K562 (cell line): ENCODE results near the gene ATM. TPM values are rescaled to one million over a fixed set of nuclear protein-coding genes. Genes with fewer than 3 reads are reported as not detected.

Experiments
- ATAC-seq: fragments of 200-7000 bp; cut with Tn5 transposase; 3 replicates; pipeline ENCODE4 v1.9.1; 2020; ENCODE audit warnings: moderate library complexity
- BruUV-seq: library from RNA; stranded (reverse); fragments of 400-500 nt; replicated peaks from 2 replicates; lab custom pipeline; 2021; lab: Mats Ljungman, UMichigan
- CTCF ChIA-PET: fragments of 300-600 bp; formaldehyde crosslinking; extraction: SDS; loops from one replicate; lab custom pipeline; 2021; ENCODE audit warnings: low intra/inter-chr PET ratio; lab: Yijun Ruan, JAX
- POLR2A ChIA-PET: fragments of 300-600, 350-650 bp; sonication (Branson Sonifier 250); formaldehyde crosslinking; extraction: SDS; loops from one replicate; lab custom pipeline; 2021; ENCODE audit warnings: antibody characterized with exemption, inconsistent platforms; lab: Yijun Ruan, JAX
- DNase-seq, 4 experiments: peaks; one replicate each; pipeline versions ENCODE4 v3.0.0 to v3.0.0-alpha.2; 2011 to 2018; ENCODE audit warnings: low spot score in 3 of 4, mixed read lengths in 3 of 4; ENCODE audit errors: extremely low read depth in 1 of 4
- FAIRE-seq: peaks from 2 replicates; lab custom pipeline; 2011; peaks lifted over from hg19 to GRCh38; lab: Jason Lieb, UNC
- H2AFZ ChIP-seq: 2 replicates; pipeline ENCODE4 v1.6.0; 2011; ENCODE audit warnings: low read depth, low read length, control low read depth, inconsistent platforms
- H3K27ac ChIP-seq: fragments of 200-600 bp; 3 replicates; pipeline ENCODE4 v1.8.0; 2011; ENCODE audit warnings: low read depth, mild to moderate bottlenecking, control low read depth, inconsistent platforms, low read length, moderate library complexity, mixed read lengths; ENCODE audit errors: extremely low read depth
- H3K27me3 ChIP-seq, 2 experiments: fragments of 300-600 bp in 1 of 2; 2 replicates in 1 of 2; 3 replicates in 1 of 2; pipeline versions ENCODE4 v1.6.0 to v1.8.0; 2011; ENCODE audit warnings: inconsistent platforms in 2 of 2, low read length in 2 of 2, mild to moderate bottlenecking in 1 of 2, mixed read lengths in 1 of 2, moderate library complexity in 1 of 2; ENCODE audit not compliant: control insufficient read depth in 2 of 2, insufficient read depth in 2 of 2
- H3K36me3 ChIP-seq: fragments of 300-600 bp; 3 replicates; pipeline ENCODE4 v1.8.0; 2011; ENCODE audit warnings: mild to moderate bottlenecking, low read length, inconsistent platforms; ENCODE audit not compliant: control insufficient read depth, insufficient read depth
- H3K4me1 ChIP-seq, 2 experiments: fragments of 200-600 bp in 1 of 2; replicated peaks in 1 of 2; 2 replicates in 1 of 2; 3 replicates in 1 of 2; pipeline versions ENCODE4 v1.5.1 to v1.8.0; 2011; ENCODE audit warnings: inconsistent platforms in 2 of 2, low read length in 2 of 2, mild to moderate bottlenecking in 1 of 2, mixed read lengths in 1 of 2, moderate library complexity in 1 of 2; ENCODE audit not compliant: control insufficient read depth in 2 of 2, insufficient read depth in 2 of 2
- H3K4me2 ChIP-seq: 2 replicates; pipeline ENCODE4 v1.6.1; 2011; ENCODE audit warnings: low read length, control low read depth, inconsistent platforms, mixed read lengths; ENCODE audit not compliant: insufficient read depth
- H3K4me3 ChIP-seq: fragments of 200-600 bp; sonication (generic), shearing (Covaris generic); 2 replicates; pipeline ENCODE4 v1.5.1; 2016; ENCODE audit warnings: control low read depth, inconsistent platforms
- H3K79me2 ChIP-seq: fragments of 200-600 bp; 3 replicates; pipeline ENCODE4 v1.8.0; 2011; ENCODE audit warnings: low read length, inconsistent platforms; ENCODE audit not compliant: control insufficient read depth, insufficient read depth
- H3K9ac ChIP-seq, 2 experiments: 2 replicates each; pipeline versions ENCODE4 v1.6.0 to v1.6.1; 2011; ENCODE audit warnings: low read depth in 2 of 2, low read length in 2 of 2, control low read depth in 1 of 2, inconsistent platforms in 1 of 2, mild to moderate bottlenecking in 1 of 2, mixed read lengths in 1 of 2; ENCODE audit not compliant: insufficient read depth in 1 of 2
- H3K9me1 ChIP-seq: one replicate; pipeline ENCODE4 v1.6.0; 2011; ENCODE audit warnings: inconsistent platforms, mild to moderate bottlenecking, low read length, moderate library complexity; ENCODE audit not compliant: control insufficient read depth, insufficient read depth
- H3K9me3 ChIP-seq: replicated peaks from 2 replicates; pipeline ENCODE4 v1.5.1; 2011; ENCODE audit warnings: low read depth, low read length, inconsistent platforms; ENCODE audit not compliant: control insufficient read depth, insufficient read depth
- H4K20me1 ChIP-seq: replicated peaks from 2 replicates; pipeline ENCODE4 v1.6.1; 2011; ENCODE audit warnings: low read length, inconsistent platforms, mixed read lengths; ENCODE audit not compliant: control insufficient read depth, insufficient read depth
- CEBPB ChIP-seq: fragments of 450-650 bp; IDR thresholded peaks from 2 replicates; pipeline ENCODE4 v1.6.1; 2016; ENCODE audit warnings: missing genetic modification characterization, missing compliant biosample characterization
- CEBPG ChIP-seq, 3 experiments: fragments of 200-800 bp in 1 of 3; sonication (Bioruptor generic) in 1 of 3; sonication (generic) in 1 of 3; formaldehyde crosslinking in 1 of 3; IDR thresholded peaks in 2 of 3; conservative IDR thresholded peaks in 1 of 3; 2 replicates each; pipeline versions ENCODE4 v1.6.1 to v1.8.0; 2016 to 2022; ENCODE audit warnings: missing compliant biosample characterization in 2 of 3, missing genetic modification characterization in 2 of 3, mild to moderate bottlenecking in 1 of 3, missing genetic modification reagents in 1 of 3
- CXXC5 ChIP-seq: fragments of 250-450 bp; sonication (Bioruptor Pico); IDR thresholded peaks from 2 replicates; pipeline ENCODE4 v1.8.0; 2022; ENCODE audit warnings: inconsistent platforms, mild to moderate bottlenecking, moderate library complexity
- MECOM ChIP-seq: fragments of 250-450 bp; sonication (Bioruptor Pico); IDR thresholded peaks from 2 replicates; pipeline ENCODE4 v1.8.0; 2022; ENCODE audit warnings: inconsistent platforms
- NFIC ChIP-seq: fragments of 450-650 bp; IDR thresholded peaks from 2 replicates; pipeline ENCODE4 v1.6.1; 2017; ENCODE audit warnings: mild to moderate bottlenecking, inconsistent platforms
- TRIM24 ChIP-seq, 2 experiments: fragments of 450-650 bp; IDR thresholded peaks; 2 replicates each; pipeline ENCODE4 v1.6.1; 2016
- ZNF766 ChIP-seq: fragments of 200-800 bp; sonication (Bioruptor generic); conservative IDR thresholded peaks from 2 replicates; pipeline ENCODE4 v1.6.1; 2016; ENCODE audit warnings: missing genetic modification characterization, missing compliant biosample characterization
- WGBS: fragments of 100-300 bp; shearing (Covaris generic); methylation state at CpG from one replicate; pipeline ENCODE4 v1.1.6; 2016; ENCODE audit warnings: low coverage, mixed read lengths; ENCODE audit not compliant: insufficient coverage; ENCODE audit errors: missing lambda C conversion rate; 5-methylcytosine and 5-hydroxymethylcytosine counted together
- in situ Hi-C: fragments of 300-500 bp; cut with MboI; formaldehyde crosslinking; loops from 4 replicates; pipeline ENCODE4 v1.15.0; 2018; ENCODE audit warnings: inconsistent platforms, mixed read lengths
- intact Hi-C: fragments of 100-400 bp; cut with micrococcal nuclease; formaldehyde crosslinking; loops from 2 replicates; pipeline ENCODE4 v1.14.2; 2022
- polyA plus RNA-seq, 8 experiments: library from polyadenylated mRNA; depleted of rRNA in 4 of 8; stranded (reverse) in 5 of 8; unstranded in 3 of 8; fragments of >200 nt; fragmentation: Nextera tagmentation in 2 of 8; fragmentation: Illumina TruSeq in 1 of 8; extraction: Ambion mirVana in 2 of 8; extraction: Trizol in 1 of 8; gene quantifications; 2 replicates each; pipeline versions ENCODE4 v1.2.1 to v1.2.3, GENCODE V29; 2011 to 2014; ENCODE audit warnings: inconsistent platforms in 1 of 8, missing spikeins in 1 of 8
- total RNA-seq, 7 experiments: library from RNA; depleted of rRNA in 6 of 7; stranded (reverse); fragments of >200 nt in 6 of 7; fragmentation: Illumina TruSeq in 2 of 7; extraction: Trizol in 2 of 7; gene quantifications; 2 replicates each; pipeline versions ENCODE4 v1.2.1 to v1.2.3, GENCODE V29; 2011 to 2021; ENCODE audit warnings: low replicate concordance in 1 of 7
- TF ChIP-seq, protein P1 (sequence below): fragments of 450-650 bp; IDR thresholded peaks from 2 replicates; pipeline ENCODE4 v1.6.1; 2016; ENCODE audit warnings: antibody characterized with exemption

The ATM gene
- total and polyA plus RNA-seq, 9 of the 15 experiments (the other 6 are each of a cell fraction or from before 2014, with no cell fraction given): 8.3 to 46.8 (median 26.2) TPM

DNA sequence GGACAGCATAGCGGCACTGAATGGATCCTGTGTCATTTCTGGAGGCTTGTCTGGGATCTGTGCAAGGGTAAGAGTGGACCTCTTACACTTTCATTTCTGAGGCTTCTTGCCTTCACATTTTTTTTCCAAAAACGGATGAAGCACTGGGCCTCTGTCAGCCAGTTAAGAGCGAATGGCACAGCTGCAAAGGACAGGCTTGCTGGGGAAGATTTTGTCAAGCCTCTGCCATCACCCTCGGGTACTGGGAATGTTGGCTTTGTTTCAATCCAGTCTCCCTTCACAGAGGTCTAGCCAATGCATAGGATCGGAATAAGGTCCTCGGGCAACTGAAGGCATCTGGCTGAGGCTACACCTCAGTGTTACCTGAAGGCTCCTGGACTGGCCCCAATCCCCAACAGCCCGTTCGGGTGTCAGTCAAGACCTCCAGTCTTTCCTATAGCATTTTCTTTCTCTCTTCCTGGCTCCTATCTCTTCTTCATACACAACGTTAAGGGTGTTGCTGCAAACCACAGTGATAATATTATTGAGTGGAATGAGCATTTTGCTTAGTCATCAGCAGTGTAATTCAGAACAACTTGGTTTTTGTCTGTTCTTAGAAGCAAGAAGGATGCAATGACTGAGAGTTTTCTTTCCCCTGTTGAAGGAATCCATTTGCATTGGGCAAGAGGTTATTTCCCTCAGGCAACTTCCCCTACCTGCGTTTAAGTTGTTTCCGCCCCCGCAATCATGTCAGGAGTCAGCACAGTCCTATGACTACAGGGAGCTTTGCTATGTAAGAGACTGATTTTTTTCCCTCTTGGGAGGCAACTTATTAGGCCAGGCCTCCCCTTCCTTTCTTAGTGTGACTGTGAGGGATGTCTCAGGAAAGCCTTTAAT, 23.2 kb upstream of the ATM start (continued):
- TF ChIP-seq, protein P1, sequence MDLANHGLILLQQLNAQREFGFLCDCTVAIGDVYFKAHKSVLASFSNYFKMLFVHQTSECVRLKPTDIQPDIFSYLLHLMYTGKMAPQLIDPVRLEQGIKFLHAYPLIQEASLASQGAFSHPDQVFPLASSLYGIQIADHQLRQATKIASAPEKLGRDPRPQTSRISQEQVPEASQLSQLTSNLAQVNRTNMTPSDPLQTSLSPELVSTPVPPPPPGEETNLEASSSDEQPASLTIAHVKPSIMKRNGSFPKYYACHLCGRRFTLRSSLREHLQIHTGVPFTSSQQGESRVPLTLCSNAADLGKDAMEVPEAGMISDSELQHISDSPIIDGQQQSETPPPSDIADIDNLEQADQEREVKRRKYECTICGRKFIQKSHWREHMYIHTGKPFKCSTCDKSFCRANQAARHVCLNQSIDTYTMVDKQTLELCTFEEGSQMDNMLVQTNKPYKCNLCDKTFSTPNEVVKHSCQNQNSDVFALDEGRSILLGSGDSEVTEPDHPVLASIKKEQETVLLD: 0 out of 2 replicates have a peak, but pooled peaks have one; percentile 36
- peak; percentile 80 for TF ChIP-seq CEBPG (CRISPR knock-in tag; IDR thresholded peaks at IDR 0.05)
- peak; percentile 78 to 87 for TF ChIP-seq CEBPG (tag; conservative IDR thresholded peaks at IDR 0.05 in 1 of 2, IDR thresholded peaks at IDR 0.05 in 1 of 2)
- TF ChIP-seq TRIM24 (IDR thresholded peaks at IDR 0.05): peak in 1 of 2 experiments; percentile 56; a peak in 1 of 4 replicates
- peak; percentile 92 for TF ChIP-seq CEBPB (tag)
- TF ChIP-seq CXXC5 (CRISPR knock-in tag): 0 out of 2 replicates have a peak, but pooled peaks have one; percentile 13

DNA sequence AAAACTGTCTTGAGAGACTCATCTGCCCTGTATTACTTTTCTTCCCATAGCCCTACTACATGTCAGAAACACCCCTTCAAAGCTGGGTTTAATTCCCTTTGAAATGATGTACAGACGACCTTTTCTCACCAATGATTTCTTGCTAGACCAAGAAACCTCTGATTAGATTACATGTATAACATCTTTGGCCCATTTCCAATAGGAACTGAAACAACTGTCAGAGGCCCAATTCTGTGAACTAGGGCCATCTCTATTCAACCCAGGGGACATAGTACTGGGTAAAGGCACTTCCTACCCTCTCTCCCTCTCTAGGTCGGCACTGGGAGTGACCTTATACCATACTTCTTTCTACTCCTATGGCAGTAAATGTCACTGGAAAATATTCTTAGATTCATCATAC, 19.8 kb upstream of the ATM start:
- in situ Hi-C loops: no loop called here
- Histone ChIP-seq H3K27me3 (no peaks in the 10 kb centered on the region), H4K20me1 (peaks cover 10% of the 10 kb centered on the region; the same call in 1 of the 2 replicates), H2AFZ (no peak overlapping the region), H3K27ac (no peak overlapping the region)
- POLR2A ChIA-PET: interaction anchor here (1.0 kb wide), 1 partner anchor 12 kb away, joined by 3 read pairs; no protein-coding TSS in a partner anchor
- CTCF ChIA-PET: no interaction called here
- peak; percentile 95 for TF ChIP-seq ZNF766 (CRISPR knock-in tag)
- TF ChIP-seq MECOM (CRISPR knock-in tag): no peak
- peak; percentile 38; the same call in 1 of the 2 replicates for TF ChIP-seq NFIC
- TF ChIP-seq, all 486 proteins: peak for 2
- DNase-seq (no peak), FAIRE-seq (no peak), ATAC-seq (no peak)
- H3K4me1 ChIP-seq: peaks cover 13 to 31% of the 10 kb centered on the region in 2 experiments
- 34% methylated on average over 2 of the region's 2 CpGs for WGBS
- no peak overlapping the region for H3K9ac ChIP-seq
- H3K36me3 ChIP-seq: peaks cover 78% of the 10 kb centered on the region
- intact Hi-C loops: no loop called here
- no peak overlapping the region for H3K4me2 ChIP-seq
- no peaks in the 10 kb centered on the region for H3K9me1 ChIP-seq
- H3K79me2 ChIP-seq: peaks cover 97% of the 10 kb centered on the region
- peaks cover 26% of the 10 kb centered on the region for H3K9me3 ChIP-seq
- BruUV-seq: no TSS peak
- H3K4me3 ChIP-seq: no peak overlapping the region
